Mesodermal cell (in vitro differentiated cells): ENCODE measurements around the gene PLA2G1B. TPM values are rescaled to one million over a fixed set of nuclear protein-coding genes. Genes with fewer than 3 reads are reported as not detected.

Experiments
- H3K27ac ChIP-seq: 2 replicates; pipeline ENCODE4 v1.7.0; 2013; ENCODE audit warnings: mild to moderate bottlenecking, low read depth, low read length, moderate library complexity; ENCODE audit not compliant: severe bottlenecking
- H3K36me3 ChIP-seq: 2 replicates; pipeline ENCODE4 v1.7.1; 2013; ENCODE audit warnings: mild to moderate bottlenecking, low read length, moderate library complexity; ENCODE audit not compliant: control insufficient read depth, insufficient read depth
- H3K4me1 ChIP-seq: one replicate; pipeline ENCODE4 v1.7.1; 2013; ENCODE audit warnings: mild to moderate bottlenecking, low read length; ENCODE audit not compliant: insufficient read depth, control insufficient read depth, poor library complexity, severe bottlenecking
- H3K4me3 ChIP-seq: 2 replicates; pipeline ENCODE4 v1.7.0; 2013; ENCODE audit warnings: low read length, control low read depth, mild to moderate bottlenecking; ENCODE audit not compliant: insufficient read depth, poor library complexity, severe bottlenecking; ENCODE audit errors: extremely low read depth
- H3K9me3 ChIP-seq: 2 replicates; pipeline ENCODE4 v1.7.1; 2013; ENCODE audit warnings: mild to moderate bottlenecking, low read length, moderate library complexity; ENCODE audit not compliant: control insufficient read depth
- WGBS, 2 experiments: methylation state at CpG; one replicate each; pipeline ENCODE4 v1.1.5; 2013; ENCODE audit warnings: missing lambda C conversion rate in 2 of 2; ENCODE audit not compliant: insufficient coverage in 2 of 2; 5-methylcytosine and 5-hydroxymethylcytosine counted together
- polyA plus RNA-seq, 2 experiments: library from polyadenylated mRNA; stranded (reverse); fragments of 50-300 nt; gene quantifications; one replicate each; pipeline ENCODE4 v1.2.3, GENCODE V29; 2013

The PLA2G1B gene
- not detected for polyA plus RNA-seq (2013, experiment 1 of 2)
- not detected for polyA plus RNA-seq (2013, experiment 2 of 2)

- Histone ChIP-seq H3K4me3 (no peak within 1 kb of the TSS), H3K4me1 (peaks cover 6% of the 10 kb centered on the region), H3K9me3 (no peaks in the 10 kb centered on the region), H3K36me3 (no peaks in the 10 kb centered on the region), H3K27ac (no peak within 1 kb of the TSS)
- 71 to 83% methylated on average over 3 to 4 of the region's 5 CpGs for WGBS, 2 experiments
These were observed at the start of gene PLA2G1B for GRCh38 chr12:120327593-120327992. PLA2G1B (minus strand) TSS chr12:120327779; CDS start chr12:120327753, 26 bp downstream.

GRCh38 chr12:120376934-120377572, 49.5 kb upstream of the PLA2G1B start:
- WGBS, 2 experiments = 60 to 87% methylated on average over 3 of the region's 5 CpGs

GRCh38 chr12:120376416-120376815, 48.8 kb upstream of the PLA2G1B start:
- Histone ChIP-seq H3K36me3 (no peaks in the 10 kb centered on the region), H3K4me1 (peaks cover 13% of the 10 kb centered on the region), H3K9me3 (no peaks in the 10 kb centered on the region), H3K27ac (no peak overlapping the region), H3K4me3 (no peak overlapping the region)
- 57 to 60% methylated on average over 4 of the region's 5 CpGs for WGBS, 2 experiments

More at GRCh38 chr12:120376934-120377572, 49.5 kb upstream of the PLA2G1B start:
- Histone ChIP-seq H3K27ac (no peak overlapping the region), H3K4me1 (peaks cover 20% of the 10 kb centered on the region), H3K9me3 (no peaks in the 10 kb centered on the region), H3K4me3 (no peak overlapping the region), H3K36me3 (no peaks in the 10 kb centered on the region)

- peaks cover 11% of the 10 kb centered on the region for H3K4me1 ChIP-seq
- WGBS, 2 experiments = 80% methylated on average over 1 of the region's 2 CpGs; no CpG with 5 or more reads in 1 of the 2 experiments
- H3K27ac ChIP-seq = no peak overlapping the region
- H3K36me3 ChIP-seq = no peaks in the 10 kb centered on the region
- no peak overlapping the region for H3K4me3 ChIP-seq
- H3K9me3 ChIP-seq = no peaks in the 10 kb centered on the region
These were observed 48.4 kb upstream of the PLA2G1B start for GRCh38 chr12:120376009-120376408.

- Histone ChIP-seq H3K4me1 (peaks cover 17% of the 10 kb centered on the region), H3K4me3 (no peak overlapping the region), H3K27ac (no peak overlapping the region), H3K9me3 (no peaks in the 10 kb centered on the region), H3K36me3 (no peaks in the 10 kb centered on the region)
- WGBS, 2 experiments = 93 to 98% methylated on average over 3 to 6 of the region's 8 CpGs
These were observed 46.1 kb upstream of the PLA2G1B start for GRCh38 chr12:120373683-120374082.

- H3K4me1 ChIP-seq = peaks cover 14% of the 10 kb centered on the region
- H3K4me3 ChIP-seq = no peak overlapping the region
- no peak overlapping the region for H3K27ac ChIP-seq
- peaks cover 6% of the 10 kb centered on the region for H3K36me3 ChIP-seq
- 30 to 41% methylated on average over 5 to 6 of the region's 7 CpGs for WGBS, 2 experiments
- H3K9me3 ChIP-seq = no peaks in the 10 kb centered on the region
These were observed 43.0 kb upstream of the PLA2G1B start for GRCh38 chr12:120370343-120371243.

- H3K27ac ChIP-seq = no peak overlapping the region
- WGBS, 2 experiments = 3% methylated on average over 23 to 26 of the region's 26 CpGs
These were observed 42.2 kb upstream of the PLA2G1B start for GRCh38 chr12:120369603-120370342.

GRCh38 chr12:120368789-120369602, 41.4 kb upstream of the PLA2G1B start, which contains the start of gene MSI1:
MSI1 (minus strand) TSS chr12:120369164; CDS start chr12:120369091, 73 bp downstream.
- WGBS, 2 experiments = 0% methylated on average over 63 to 72 of the region's 119 CpGs
- Histone ChIP-seq H3K4me3 (peak within 1 kb of the TSS; percentile 77), H3K27ac (peak within 1 kb of the TSS; percentile 10), H3K9me3 (no peaks in the 10 kb centered on the region), H3K4me1 (peaks cover 14% of the 10 kb centered on the region), H3K36me3 (peaks cover 18% of the 10 kb centered on the region)

More at GRCh38 chr12:120369603-120370342, 42.2 kb upstream of the PLA2G1B start:
- Histone ChIP-seq H3K4me3 (peak overlapping the region; percentile 46), H3K4me1 (peaks cover 14% of the 10 kb centered on the region), H3K9me3 (no peaks in the 10 kb centered on the region), H3K36me3 (peaks cover 12% of the 10 kb centered on the region)

- peak overlapping the region; percentile 77 for H3K4me3 ChIP-seq
- H3K9me3 ChIP-seq = no peaks in the 10 kb centered on the region
- WGBS, 2 experiments = 1% methylated on average over 38 to 60 of the region's 86 CpGs
- peak overlapping the region; percentile 10 for H3K27ac ChIP-seq
- peaks cover 17% of the 10 kb centered on the region for H3K4me1 ChIP-seq
- peaks cover 27% of the 10 kb centered on the region for H3K36me3 ChIP-seq
These were observed 40.6 kb upstream of the PLA2G1B start for GRCh38 chr12:120367924-120368788.
